ENCODE data around the gene TAGLN. TPM values are rescaled to one million over a fixed set of nuclear protein-coding genes. Genes with fewer than 3 reads are reported as not detected.

TAGLN gene
- total and polyA plus RNA-seq, 2 of the 8 experiments (the other 6 are each of a cell fraction or from before 2014, with no cell fraction given) = 140 to 300 TPM

- TF ChIP-seq SIN3A (conservative IDR thresholded peaks at IDR 0.05 in 1 of 2, IDR thresholded peaks at IDR 0.05 in 1 of 2; ENCODE audit: low read depth in 1 of 2, low read length in 2 of 2) = no peak
- no peak for TF ChIP-seq HDAC2 (IDR thresholded peaks at IDR 0.05; ENCODE audit: borderline replicate concordance in 1 of 2, low read depth in 2 of 2, low read length in 2 of 2)
- TF ChIP-seq PHF8 (conservative IDR thresholded peaks at IDR 0.05; ENCODE audit: low read depth, low read length) = no peak
- TF ChIP-seq CBX5 (IDR thresholded peaks at IDR 0.05; ENCODE audit: low read depth, low read length) = no peak
- TF ChIP-seq SAP30 (IDR thresholded peaks at IDR 0.05; ENCODE audit: insufficient read depth, insufficient replicate concordance, low read length) = no peak
- TF ChIP-seq EZH2 (IDR thresholded peaks at IDR 0.05; ENCODE audit: low read depth, low read length, severe bottlenecking) = no peak
- TF ChIP-seq TEAD4 (IDR thresholded peaks at IDR 0.05; ENCODE audit: low read depth, low read length) = no peak
- TF ChIP-seq SP2 (IDR thresholded peaks at IDR 0.05; ENCODE audit: low read length) = no peak
- TF ChIP-seq NRF1 (IDR thresholded peaks at IDR 0.05; ENCODE audit: low read depth, low read length) = no peak
Measured at GRCh38 chr11:117225553-117226170, 26.5 kb downstream of the TAGLN start (continued).
